Cardiac muscle cell (in vitro differentiated cells and primary cell): ENCODE data around the gene DNASE1. TPM values are rescaled to one million over a fixed set of nuclear protein-coding genes. Genes with fewer than 3 reads are reported as not detected.
A peak's percentile ranks its signal among the peaks of the same experiment; 100 is the strongest.
"Not testable (repeated sequence)": the region's sequence is repeated elsewhere in the genome, so short reads cannot be mapped to it uniquely, and the experiment has no call there.

Experiments used
- DNase-seq, 2 donors: peaks; one replicate each; pipeline versions ENCODE4 v3.0.0 to v3.0.0-alpha.2; 2010 to 2017; ENCODE audit warnings: low read depth in 1 of 2, low spot score in 1 of 2
- H3K27ac ChIP-seq: fragments of 200-600 bp; sonication (generic); 2 replicates; pipeline ENCODE4 v1.5.1; 2016
- H3K27me3 ChIP-seq: fragments of 200-600 bp; sonication (generic); 2 replicates; pipeline ENCODE4 v1.6.0; 2016; ENCODE audit warnings: control low read depth
- H3K36me3 ChIP-seq: fragments of 200-600 bp; sonication (generic); 2 replicates; pipeline ENCODE4 v1.5.1; 2016; ENCODE audit warnings: control low read depth
- H3K4me1 ChIP-seq: fragments of 200-600 bp; sonication (generic); 2 replicates; pipeline ENCODE4 v1.8.1; 2017; ENCODE audit warnings: low read depth, mild to moderate bottlenecking, mixed run types
- H3K4me3 ChIP-seq: fragments of 200-600 bp; sonication (generic); 2 replicates; pipeline ENCODE4 v1.5.1; 2016; ENCODE audit warnings: mild to moderate bottlenecking
- H3K9me3 ChIP-seq: fragments of 200-600 bp; sonication (generic); 2 replicates; pipeline ENCODE4 v1.5.1; 2017; ENCODE audit warnings: low read depth, mild to moderate bottlenecking, control low read depth
- polyA plus RNA-seq: library from polyadenylated mRNA; unstranded; fragments of >200 nt; fragmentation: Nextera tagmentation; extraction: Ambion mirVana; gene quantifications from 2 replicates; pipeline ENCODE4 v1.2.1, GENCODE V29; 2016
- total RNA-seq: library from RNA; depleted of rRNA; stranded (reverse); fragments of >200 nt; gene quantifications from 2 replicates; pipeline ENCODE4 v1.2.3, GENCODE V29; 2016
- TF ChIP-seq, protein P1 (sequence below): IDR thresholded peaks from 2 replicates; pipeline ENCODE4 v1.5.1; 2012; ENCODE audit warnings: low read depth, mild to moderate bottlenecking, low read length

The DNASE1 gene
- total and polyA plus RNA-seq, 2 experiments from 2014 or later, result 28.1 to 73.9 TPM

DNA sequence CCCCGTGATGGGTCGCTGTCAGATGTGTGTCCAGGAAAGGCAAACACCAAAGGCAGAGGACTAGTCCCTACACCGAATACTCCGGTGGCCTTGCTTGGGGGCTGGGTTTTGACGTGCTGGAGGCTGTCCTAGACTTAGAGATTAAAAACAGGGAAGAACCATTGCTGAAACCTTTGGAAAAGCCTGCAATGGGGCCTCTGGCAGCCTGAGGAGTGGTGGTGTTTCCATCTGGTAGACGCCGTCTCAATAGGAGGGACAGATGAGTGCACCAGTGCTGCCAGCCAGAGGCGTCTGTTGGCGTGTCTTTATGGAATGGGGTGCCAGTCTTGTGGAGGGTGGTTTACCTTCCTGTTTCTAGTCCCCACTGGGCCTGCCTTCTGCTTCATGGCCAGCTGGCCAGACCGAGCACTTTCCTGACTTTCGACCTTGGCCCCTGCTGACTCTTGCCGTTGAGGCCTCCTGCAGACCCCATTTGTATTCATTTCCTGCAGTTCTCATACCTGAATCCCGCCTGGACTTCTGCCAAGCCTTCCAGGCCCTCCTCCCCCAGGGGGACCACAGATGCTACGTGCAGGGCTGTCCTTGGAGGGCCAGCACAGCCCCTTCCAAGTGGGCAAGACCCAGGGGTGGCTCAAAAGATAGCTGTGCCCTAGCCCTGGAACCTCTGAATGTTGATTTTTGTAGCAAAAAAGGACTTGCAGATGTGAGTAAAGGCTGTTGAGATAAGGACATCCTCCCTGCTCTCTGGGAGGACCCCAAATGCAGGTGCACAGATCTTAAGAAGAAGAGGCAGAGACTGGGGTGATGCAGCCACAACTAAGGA is 1.9 kb upstream of the DNASE1 start:
- H3K27me3 ChIP-seq, result no peaks in the 10 kb centered on the region

DNA sequence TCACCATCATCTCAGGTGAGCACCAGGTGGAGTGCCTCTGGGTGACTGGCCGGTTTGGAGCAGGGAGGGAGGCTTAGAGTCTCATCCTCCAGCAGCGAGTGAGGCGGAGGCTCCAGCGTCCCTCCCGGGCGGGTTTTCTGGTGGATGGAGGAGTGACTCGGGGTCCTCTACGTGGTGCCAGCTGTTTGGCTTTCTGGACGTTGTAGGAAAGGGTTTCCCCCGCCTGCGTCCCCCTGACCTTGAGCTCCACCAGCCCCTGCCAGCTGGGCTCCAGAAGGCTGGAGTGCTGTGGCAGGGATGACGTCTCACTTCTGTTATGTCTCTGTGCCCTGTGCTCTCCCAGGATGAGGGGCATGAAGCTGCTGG is 522 bp downstream of the DNASE1 start:
- Histone ChIP-seq H3K36me3 (peaks cover 20% of the 10 kb centered on the region), H3K4me1 (peaks cover 5% of the 10 kb centered on the region), H3K27ac (peak overlapping the region; percentile 68), H3K4me3 (no peak overlapping the region), H3K27me3 (no peaks in the 10 kb centered on the region), H3K9me3 (no peaks in the 10 kb centered on the region)
- no peak for DNase-seq
- TF ChIP-seq, protein P1, sequence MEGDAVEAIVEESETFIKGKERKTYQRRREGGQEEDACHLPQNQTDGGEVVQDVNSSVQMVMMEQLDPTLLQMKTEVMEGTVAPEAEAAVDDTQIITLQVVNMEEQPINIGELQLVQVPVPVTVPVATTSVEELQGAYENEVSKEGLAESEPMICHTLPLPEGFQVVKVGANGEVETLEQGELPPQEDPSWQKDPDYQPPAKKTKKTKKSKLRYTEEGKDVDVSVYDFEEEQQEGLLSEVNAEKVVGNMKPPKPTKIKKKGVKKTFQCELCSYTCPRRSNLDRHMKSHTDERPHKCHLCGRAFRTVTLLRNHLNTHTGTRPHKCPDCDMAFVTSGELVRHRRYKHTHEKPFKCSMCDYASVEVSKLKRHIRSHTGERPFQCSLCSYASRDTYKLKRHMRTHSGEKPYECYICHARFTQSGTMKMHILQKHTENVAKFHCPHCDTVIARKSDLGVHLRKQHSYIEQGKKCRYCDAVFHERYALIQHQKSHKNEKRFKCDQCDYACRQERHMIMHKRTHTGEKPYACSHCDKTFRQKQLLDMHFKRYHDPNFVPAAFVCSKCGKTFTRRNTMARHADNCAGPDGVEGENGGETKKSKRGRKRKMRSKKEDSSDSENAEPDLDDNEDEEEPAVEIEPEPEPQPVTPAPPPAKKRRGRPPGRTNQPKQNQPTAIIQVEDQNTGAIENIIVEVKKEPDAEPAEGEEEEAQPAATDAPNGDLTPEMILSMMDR, result no peak

More for the DNA sequence above, 1.9 kb upstream of the DNASE1 start:
- TF ChIP-seq, protein P1, result no peak
- no peaks in the 10 kb centered on the region for H3K9me3 ChIP-seq
- no peak for DNase-seq
- peaks cover 8% of the 10 kb centered on the region for H3K36me3 ChIP-seq
- peaks cover 5% of the 10 kb centered on the region for H3K4me1 ChIP-seq
- H3K27ac ChIP-seq, result peak overlapping the region; percentile 59
- H3K4me3 ChIP-seq, result no peak overlapping the region

DNA sequence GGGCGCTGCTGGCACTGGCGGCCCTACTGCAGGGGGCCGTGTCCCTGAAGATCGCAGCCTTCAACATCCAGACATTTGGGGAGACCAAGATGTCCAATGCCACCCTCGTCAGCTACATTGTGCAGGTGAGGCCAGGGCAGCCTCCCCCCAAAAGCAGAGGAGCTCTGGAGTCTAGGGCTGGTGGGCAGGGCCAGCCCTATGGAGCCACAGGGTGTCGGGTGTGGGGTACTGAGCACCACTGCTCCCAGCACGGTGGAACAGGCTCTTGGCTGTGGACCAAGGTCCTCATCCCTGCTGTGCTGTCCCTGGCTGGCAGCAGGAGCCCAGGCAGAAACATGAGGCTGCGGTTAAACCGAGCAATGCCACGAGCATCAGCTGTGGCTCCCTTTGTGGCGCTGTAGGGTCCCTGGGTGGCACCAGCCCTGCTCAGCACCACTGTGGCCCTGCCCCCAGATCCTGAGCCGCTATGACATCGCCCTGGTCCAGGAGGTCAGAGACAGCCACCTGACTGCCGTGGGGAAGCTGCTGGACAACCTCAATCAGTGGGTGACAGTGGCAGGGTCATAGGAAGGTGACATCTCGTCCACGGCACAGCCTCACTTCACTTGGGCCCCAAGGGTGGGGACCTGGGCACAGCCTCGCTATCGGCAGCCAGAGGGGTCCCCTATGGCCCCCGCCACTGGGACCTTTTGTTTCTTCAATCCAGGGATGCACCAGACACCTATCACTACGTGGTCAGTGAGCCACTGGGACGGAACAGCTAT is 1.1 kb downstream of the DNASE1 start:
- H3K27me3 ChIP-seq, result no peaks in the 10 kb centered on the region
- H3K4me1 ChIP-seq, result peaks cover 5% of the 10 kb centered on the region
- TF ChIP-seq, protein P1, result no peak
- peaks cover 26% of the 10 kb centered on the region for H3K36me3 ChIP-seq
- no peaks in the 10 kb centered on the region for H3K9me3 ChIP-seq
- peak overlapping the region; percentile 68 for H3K27ac ChIP-seq
- no peak for DNase-seq
- no peak overlapping the region for H3K4me3 ChIP-seq

- not testable (repeated sequence) for DNase-seq, H3K4me3 ChIP-seq
Measured at GRCh38 chr16:3656160-3656490, 1.6 kb downstream of the DNASE1 start.

DNA sequence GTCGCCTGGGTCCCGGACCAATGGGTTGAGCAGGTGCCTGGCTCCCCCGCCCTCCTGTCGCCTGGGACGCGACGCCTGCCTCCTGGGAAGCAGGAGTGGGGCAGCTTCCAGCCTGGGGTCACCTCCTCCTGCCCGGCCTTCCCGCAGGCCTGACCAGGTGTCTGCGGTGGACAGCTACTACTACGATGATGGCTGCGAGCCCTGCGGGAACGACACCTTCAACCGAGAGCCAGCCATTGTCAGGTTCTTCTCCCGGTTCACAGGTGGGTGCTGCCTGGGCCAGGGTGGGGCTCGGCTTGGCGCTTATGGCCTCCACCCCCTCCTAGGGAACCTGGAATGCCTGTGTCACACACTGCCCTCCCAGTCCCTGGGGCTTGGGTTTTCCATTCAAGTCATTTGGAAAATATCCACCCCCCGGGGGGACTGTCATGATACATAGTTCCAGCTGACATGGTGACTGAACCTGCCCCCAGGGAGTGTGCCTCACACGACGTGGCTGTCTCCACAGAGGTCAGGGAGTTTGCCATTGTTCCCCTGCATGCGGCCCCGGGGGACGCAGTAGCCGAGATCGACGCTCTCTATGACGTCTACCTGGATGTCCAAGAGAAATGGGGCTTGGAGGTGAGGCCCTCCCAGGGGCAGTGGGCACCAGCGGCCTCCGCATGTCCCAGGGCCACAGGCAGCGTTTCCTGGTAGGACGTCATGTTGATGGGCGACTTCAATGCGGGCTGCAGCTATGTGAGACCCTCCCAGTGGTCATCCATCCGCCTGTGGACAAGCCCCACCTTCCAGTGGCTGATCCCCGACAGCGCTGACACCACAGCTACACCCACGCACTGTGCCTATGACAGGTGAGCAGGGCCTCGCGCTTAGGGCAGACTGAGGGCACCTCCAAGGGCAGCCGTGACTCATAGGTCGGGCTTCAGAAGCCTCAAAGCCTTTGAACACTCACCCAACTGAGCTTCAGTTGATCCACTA is 2.3 kb downstream of the DNASE1 start:
- no peak overlapping the region for H3K27ac ChIP-seq
- peaks cover 36% of the 10 kb centered on the region for H3K36me3 ChIP-seq
- no peaks in the 10 kb centered on the region for H3K27me3 ChIP-seq
- no peaks in the 10 kb centered on the region for H3K9me3 ChIP-seq
- TF ChIP-seq, protein P1, result no peak
- H3K4me3 ChIP-seq, result no peak overlapping the region
- H3K4me1 ChIP-seq, result peaks cover 5% of the 10 kb centered on the region
- DNase-seq, result no peak

More at GRCh38 chr16:3656160-3656490, 1.6 kb downstream of the DNASE1 start:
- not testable (repeated sequence) for H3K9me3 ChIP-seq, H3K27me3 ChIP-seq, H3K4me1 ChIP-seq, H3K27ac ChIP-seq
- H3K36me3 ChIP-seq, result peaks cover 29% of the 10 kb centered on the region
